RPMI7951 (cell line): ENCODE data around the gene LKAAEAR1. TPM values are rescaled to one million over a fixed set of nuclear protein-coding genes. Genes with fewer than 3 reads are reported as not detected.

Experiments used
- DNase-seq: peaks from one replicate; pipeline ENCODE4 v3.0.0-alpha.2; 2012; ENCODE audit warnings: low read depth
- total RNA-seq: library from RNA; depleted of rRNA; stranded (reverse); fragments of >200 nt; shearing (Covaris generic); gene quantifications from 2 replicates; pipeline ENCODE4 v1.2.3, GENCODE V29; 2014

The LKAAEAR1 gene
- total RNA-seq, 1 experiment from 2014 or later = 0.48 TPM

GRCh38 chr20:64051561-64052325, 32.5 kb downstream of the LKAAEAR1 start:
- no peak for DNase-seq

DNA sequence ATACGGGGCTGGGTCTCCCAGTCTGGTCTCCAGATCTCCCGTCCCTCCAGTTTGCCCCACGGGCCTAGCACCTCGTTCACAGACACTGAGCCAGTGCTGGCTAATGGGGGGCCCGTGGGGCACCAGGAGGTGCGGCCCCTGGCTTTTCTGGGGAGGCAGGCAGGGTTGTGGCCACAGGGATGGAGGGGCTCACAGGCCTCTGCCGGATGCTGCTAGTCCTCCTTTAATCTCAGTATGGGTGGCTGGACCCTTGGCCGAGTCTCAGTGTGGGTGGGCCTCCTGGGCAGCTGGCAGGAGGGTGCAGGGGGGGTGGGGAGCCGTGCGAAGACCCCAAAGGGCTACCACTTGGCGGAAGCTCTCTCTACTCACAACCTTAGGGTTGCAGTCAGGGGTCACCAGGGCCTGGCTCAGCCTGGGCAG, 33.2 kb downstream of the LKAAEAR1 start:
- DNase-seq = no peak

- no peak for DNase-seq
Measured at GRCh38 chr20:64050261-64051032, 33.8 kb downstream of the LKAAEAR1 start.

- no peak for DNase-seq
Measured at GRCh38 chr20:64049878-64050260, 34.3 kb downstream of the LKAAEAR1 start.

GRCh38 chr20:64049060-64049877, 34.9 kb downstream of the LKAAEAR1 start, which contains the start of gene SOX18:
TSS of gene SOX18 (minus strand) at chr20:64049639. CDS start at chr20:64049516, 123 bp downstream.
- peak; percentile 50 for DNase-seq

DNA sequence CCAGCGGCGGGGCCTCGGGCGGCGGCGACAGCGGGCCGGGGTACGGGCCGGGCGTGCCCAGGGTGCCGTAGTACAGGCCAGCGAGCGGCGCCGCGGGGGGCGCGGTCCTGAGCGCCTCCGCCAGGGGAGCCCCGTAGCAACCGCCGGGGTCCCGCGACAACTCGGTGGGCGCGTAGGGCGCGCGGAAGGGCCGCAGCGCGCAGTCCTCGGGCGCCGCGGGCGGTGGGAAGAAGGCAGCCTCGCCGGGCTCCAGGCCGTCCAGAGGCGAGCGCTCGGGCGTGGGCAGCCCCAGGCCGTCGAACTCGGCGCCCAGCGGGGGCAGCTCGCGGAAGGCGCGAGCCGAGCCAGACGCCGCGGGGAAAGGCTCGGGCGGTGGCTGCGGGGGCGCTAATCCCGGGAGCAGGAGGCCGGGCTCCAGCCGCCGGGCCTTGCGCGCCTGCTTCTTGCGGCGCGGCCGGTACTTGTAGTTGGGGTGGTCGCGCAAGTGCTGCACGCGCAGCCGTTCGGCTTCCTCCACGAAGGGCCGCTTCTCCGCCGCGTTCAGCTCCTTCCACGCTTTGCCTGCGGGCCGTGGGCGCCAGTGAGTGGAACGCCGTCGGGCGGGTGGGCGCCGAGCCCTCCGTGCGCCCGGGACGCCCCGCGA, 35.7 kb downstream of the LKAAEAR1 start:
- DNase-seq = no peak

GRCh38 chr20:64047968-64048401, 36.2 kb downstream of the LKAAEAR1 start:
- DNase-seq = no peak

GRCh38 chr20:64047046-64047389, 37.2 kb downstream of the LKAAEAR1 start:
- DNase-seq = no peak

GRCh38 chr20:64045346-64046011, 38.7 kb downstream of the LKAAEAR1 start:
- DNase-seq = no peak

- peak; percentile 85 for DNase-seq
Measured at GRCh38 chr20:64044484-64045247, 39.5 kb downstream of the LKAAEAR1 start.

- DNase-seq = no peak
Measured at GRCh38 chr20:64043768-64044167, 40.4 kb downstream of the LKAAEAR1 start.

DNA sequence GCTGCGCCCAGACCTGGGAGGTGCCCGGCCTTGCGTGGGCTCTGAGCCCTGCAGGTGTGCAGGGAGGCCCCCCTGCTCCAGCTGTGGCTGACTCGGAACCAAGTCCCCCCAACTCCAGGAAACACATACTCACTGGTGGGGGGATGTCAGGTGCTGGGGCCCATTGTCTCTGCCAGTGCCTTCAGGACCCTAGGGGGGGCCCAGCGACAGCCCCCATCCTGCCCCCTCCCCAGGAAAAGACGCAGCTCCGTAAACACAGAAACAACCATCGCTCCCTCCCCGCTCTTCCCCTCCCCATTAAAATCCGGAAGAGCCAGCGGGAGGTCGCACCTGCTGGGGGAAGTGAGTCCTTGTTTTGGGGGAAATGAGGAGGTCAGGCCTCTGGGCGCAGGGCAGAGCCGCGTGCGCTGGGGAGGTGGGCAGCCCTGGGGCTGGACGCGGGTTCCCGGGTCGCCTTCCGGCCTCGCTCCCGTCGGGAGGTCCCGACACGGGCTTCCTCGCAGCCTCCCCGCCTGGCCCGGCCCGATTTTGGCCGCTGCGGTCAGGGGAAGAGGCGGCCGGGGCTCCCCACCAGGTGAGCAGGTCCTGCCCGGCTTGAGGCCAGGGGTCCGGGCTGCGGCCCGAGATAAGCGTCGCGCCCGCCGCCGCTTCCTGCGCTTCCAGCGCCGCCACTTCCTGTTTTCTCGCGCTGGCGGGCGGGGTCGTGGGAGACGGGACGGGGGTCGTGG, 42.0 kb downstream of the LKAAEAR1 start:
- no peak for DNase-seq

- DNase-seq = no peak
Measured at GRCh38 chr20:64041781-64042053, 42.5 kb downstream of the LKAAEAR1 start.

DNA sequence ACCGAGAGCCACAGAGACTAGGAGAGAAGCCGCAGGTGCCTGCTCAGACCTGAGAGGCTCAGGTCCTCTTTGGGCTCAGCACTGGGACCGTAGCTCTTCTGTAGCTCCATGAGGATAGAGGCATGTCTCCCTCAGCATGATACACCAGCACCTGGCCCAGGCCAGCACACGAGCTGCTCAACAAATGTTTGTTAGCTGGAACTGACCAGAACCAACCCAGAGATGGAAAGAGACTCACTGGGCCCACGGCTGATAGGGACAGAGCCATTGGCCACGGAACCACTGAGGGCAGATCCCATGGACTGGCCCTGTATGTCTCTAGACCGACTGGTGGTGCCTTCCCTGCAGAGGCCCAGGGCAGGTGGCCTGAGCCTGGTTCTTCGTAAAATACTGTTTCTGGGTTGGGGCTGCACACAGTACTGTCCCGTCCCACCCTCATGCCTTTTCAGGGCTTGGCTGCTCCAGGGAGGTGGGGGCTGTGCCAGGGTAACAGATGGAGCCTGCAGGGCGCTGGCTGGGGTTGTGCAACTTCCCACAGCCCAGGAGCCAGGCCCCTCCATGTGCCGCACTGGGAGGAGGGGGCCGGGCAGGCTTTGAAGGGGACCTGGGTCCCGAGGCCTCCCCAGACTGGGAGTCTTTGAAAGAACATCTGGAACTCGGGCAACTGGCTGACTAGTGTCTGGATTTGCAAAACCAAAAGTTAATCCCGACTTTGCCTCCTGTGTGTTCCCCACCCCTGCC, 43.0 kb downstream of the LKAAEAR1 start:
- no peak for DNase-seq

DNA sequence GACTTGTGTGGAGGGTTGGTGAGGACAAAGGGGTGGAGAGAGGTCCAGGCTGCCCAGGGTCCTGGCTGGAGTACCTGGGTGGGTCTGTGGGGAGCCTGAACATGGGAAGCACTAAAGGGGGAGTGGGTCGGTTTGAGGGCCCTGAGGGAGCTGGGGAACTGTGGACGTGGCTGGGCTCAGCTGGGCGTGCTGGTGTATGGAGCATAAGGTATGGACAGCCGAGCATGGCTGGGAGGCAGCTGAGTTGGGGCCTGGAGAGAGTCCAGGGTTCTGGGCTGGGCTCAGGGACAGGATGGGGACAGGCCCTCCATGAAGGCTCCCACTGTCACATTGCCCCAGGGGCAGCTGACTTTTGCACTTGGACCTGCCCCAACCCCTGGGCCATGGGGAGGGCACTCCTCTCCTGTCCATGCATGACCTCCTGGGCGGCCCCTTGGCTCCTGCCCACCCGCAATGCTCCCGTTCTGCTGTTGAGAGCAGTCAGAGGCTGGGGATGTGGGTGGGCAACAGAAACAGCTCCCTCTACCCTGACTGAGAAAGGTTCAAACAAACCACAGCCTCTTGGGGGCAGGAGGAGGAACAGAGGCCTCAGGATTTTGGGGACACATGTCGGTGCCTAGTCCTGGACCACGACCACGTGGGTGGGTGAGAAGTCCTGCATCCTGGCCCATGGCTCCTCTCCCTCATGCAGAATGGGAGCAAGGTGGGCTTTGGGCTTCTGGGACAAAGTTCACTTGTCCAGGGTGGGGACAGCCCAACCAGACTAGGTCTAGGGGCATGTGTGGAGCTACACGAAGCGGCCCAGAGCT, 43.8 kb downstream of the LKAAEAR1 start:
- DNase-seq = no peak

DNA sequence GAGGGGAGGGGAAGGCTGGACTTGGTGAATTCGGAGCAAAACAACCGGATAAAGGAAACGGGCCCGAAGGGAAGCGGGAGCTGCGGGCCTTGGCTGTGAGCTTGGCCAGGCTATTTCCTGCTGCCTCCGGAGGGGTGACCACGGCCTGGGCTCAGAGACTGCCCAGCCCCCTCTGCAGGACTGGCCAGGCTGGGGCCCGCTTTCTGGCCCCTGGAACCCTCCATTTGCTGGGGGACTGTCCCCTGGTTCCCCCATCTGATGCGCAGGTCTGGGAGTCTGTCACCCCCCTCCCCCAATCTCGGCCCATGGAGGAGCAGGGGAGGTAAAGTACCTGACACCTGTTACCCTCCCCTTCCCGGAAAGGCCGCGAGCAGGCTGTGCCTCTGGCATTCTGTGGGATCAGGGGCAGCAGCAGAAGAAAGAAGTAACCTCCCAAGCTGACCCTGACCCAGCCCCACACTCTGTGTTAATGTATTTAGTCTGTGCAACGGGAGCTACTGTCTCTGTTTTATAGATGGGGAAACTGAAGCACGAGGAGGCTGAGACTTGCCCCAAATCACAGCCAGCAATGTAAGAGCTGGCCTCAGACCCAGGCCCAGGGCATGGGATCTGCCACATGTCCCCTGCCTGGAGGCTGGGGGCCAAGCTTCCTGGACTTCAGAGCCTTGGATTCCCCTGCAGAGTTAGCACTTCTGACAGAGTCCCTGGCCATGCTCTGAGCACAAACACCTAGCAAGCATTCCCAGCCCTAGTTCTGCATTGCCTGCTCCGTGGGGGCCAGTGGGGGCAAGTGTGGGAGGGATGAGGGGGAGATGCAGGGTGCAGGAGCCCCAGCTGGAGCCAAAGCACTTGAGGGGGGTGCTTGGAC, 44.7 kb downstream of the LKAAEAR1 start:
- no peak for DNase-seq

- peak; percentile 75 for DNase-seq
Measured at GRCh38 chr20:64038565-64039292, 45.5 kb downstream of the LKAAEAR1 start.
